Neural cell (in vitro differentiated cells): ENCODE data around the gene DCAF11.

Experiments used
- EP300 ChIP-seq: fragments of 450-650 bp; conservative IDR thresholded peaks from 2 replicates; pipeline ENCODE4 v1.6.1; 2014; ENCODE audit warnings: antibody characterized with exemption, mild to moderate bottlenecking, moderate library complexity; ENCODE audit not compliant: poor library complexity, severe bottlenecking
- EZH2 ChIP-seq: fragments of 200-600, 300-800 bp; shearing (Covaris generic), sonication (generic); IDR thresholded peaks from 2 replicates; pipeline ENCODE4 v1.6.1; 2014; ENCODE audit warnings: antibody characterized with exemption, low read length, borderline replicate concordance, mild to moderate bottlenecking; ENCODE audit not compliant: insufficient read depth, poor library complexity, severe bottlenecking
- MXI1 ChIP-seq: fragments of 450-650 bp; conservative IDR thresholded peaks from 2 replicates; pipeline ENCODE4 v1.6.1; 2014; ENCODE audit warnings: antibody characterized with exemption, mild to moderate bottlenecking; ENCODE audit not compliant: poor library complexity, severe bottlenecking
- POLR2AphosphoS5 ChIP-seq: IDR thresholded peaks from 2 replicates; pipeline ENCODE4 v1.6.1; 2012
- RAD21 ChIP-seq: fragments of 450-650 bp; conservative IDR thresholded peaks from 2 replicates; pipeline ENCODE4 v1.6.1; 2014; ENCODE audit warnings: antibody characterized with exemption, mild to moderate bottlenecking, moderate library complexity
- SMC3 ChIP-seq: fragments of 450-650 bp; conservative IDR thresholded peaks from 2 replicates; pipeline ENCODE4 v1.6.1; 2014; ENCODE audit warnings: antibody characterized with exemption, mild to moderate bottlenecking, moderate library complexity; ENCODE audit not compliant: poor library complexity
- TAF1 ChIP-seq: IDR thresholded peaks from 2 replicates; pipeline ENCODE4 v1.6.1; 2012; ENCODE audit warnings: low read depth
- TF ChIP-seq, protein P1 (sequence below): fragments of 450-650 bp; IDR thresholded peaks from 2 replicates; pipeline ENCODE4 v1.5.1; 2014; ENCODE audit warnings: antibody characterized with exemption, mild to moderate bottlenecking, moderate library complexity; ENCODE audit not compliant: poor library complexity, severe bottlenecking
- TF ChIP-seq, protein P2 (sequence below): IDR thresholded peaks from 2 replicates; pipeline ENCODE4 v1.6.1; 2012; ENCODE audit warnings: borderline replicate concordance

DNA sequence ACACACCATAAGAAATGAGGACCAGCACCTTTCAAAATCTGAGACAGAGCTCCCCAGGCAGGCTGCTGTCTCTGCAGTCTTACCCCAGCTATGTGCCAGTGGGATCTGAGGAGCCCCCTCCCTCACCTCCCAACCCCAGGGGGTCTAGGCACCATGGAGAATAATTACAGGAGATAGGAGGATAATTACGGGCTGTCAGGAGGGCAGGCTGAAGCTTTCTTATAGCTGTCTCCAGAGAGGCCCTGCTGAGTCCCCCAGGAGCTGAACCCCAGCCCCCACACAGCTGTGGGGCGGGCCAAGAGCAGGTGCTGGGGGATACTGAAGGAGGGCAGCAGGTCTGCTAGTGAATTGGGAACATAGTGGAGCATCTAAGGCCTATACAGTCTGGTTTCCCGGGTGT lies 36.4 kb upstream of the DCAF11 start:
- TF ChIP-seq POLR2AphosphoS5 (peak; percentile 84), TAF1 (no peak), EZH2 (no peak), MXI1 (no peak), EP300 (peak; percentile 69), SMC3 (no peak), RAD21 (no peak)
- TF ChIP-seq, protein P1, sequence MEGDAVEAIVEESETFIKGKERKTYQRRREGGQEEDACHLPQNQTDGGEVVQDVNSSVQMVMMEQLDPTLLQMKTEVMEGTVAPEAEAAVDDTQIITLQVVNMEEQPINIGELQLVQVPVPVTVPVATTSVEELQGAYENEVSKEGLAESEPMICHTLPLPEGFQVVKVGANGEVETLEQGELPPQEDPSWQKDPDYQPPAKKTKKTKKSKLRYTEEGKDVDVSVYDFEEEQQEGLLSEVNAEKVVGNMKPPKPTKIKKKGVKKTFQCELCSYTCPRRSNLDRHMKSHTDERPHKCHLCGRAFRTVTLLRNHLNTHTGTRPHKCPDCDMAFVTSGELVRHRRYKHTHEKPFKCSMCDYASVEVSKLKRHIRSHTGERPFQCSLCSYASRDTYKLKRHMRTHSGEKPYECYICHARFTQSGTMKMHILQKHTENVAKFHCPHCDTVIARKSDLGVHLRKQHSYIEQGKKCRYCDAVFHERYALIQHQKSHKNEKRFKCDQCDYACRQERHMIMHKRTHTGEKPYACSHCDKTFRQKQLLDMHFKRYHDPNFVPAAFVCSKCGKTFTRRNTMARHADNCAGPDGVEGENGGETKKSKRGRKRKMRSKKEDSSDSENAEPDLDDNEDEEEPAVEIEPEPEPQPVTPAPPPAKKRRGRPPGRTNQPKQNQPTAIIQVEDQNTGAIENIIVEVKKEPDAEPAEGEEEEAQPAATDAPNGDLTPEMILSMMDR, result no peak
- TF ChIP-seq, protein P2, sequence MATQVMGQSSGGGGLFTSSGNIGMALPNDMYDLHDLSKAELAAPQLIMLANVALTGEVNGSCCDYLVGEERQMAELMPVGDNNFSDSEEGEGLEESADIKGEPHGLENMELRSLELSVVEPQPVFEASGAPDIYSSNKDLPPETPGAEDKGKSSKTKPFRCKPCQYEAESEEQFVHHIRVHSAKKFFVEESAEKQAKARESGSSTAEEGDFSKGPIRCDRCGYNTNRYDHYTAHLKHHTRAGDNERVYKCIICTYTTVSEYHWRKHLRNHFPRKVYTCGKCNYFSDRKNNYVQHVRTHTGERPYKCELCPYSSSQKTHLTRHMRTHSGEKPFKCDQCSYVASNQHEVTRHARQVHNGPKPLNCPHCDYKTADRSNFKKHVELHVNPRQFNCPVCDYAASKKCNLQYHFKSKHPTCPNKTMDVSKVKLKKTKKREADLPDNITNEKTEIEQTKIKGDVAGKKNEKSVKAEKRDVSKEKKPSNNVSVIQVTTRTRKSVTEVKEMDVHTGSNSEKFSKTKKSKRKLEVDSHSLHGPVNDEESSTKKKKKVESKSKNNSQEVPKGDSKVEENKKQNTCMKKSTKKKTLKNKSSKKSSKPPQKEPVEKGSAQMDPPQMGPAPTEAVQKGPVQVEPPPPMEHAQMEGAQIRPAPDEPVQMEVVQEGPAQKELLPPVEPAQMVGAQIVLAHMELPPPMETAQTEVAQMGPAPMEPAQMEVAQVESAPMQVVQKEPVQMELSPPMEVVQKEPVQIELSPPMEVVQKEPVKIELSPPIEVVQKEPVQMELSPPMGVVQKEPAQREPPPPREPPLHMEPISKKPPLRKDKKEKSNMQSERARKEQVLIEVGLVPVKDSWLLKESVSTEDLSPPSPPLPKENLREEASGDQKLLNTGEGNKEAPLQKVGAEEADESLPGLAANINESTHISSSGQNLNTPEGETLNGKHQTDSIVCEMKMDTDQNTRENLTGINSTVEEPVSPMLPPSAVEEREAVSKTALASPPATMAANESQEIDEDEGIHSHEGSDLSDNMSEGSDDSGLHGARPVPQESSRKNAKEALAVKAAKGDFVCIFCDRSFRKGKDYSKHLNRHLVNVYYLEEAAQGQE, result no peak
